ENCODE results near the gene TAF8.

TAF8 gene

GRCh38 chr6:42083530-42083929 lies 33.2 kb downstream of the TAF8 start:
- Histone ChIP-seq H3K27ac (no peak overlapping the region; the same call in 1 of the 2 replicates), H2AFZ (ENCODE audit: low read depth) (no peak overlapping the region), H3K9ac (no peak overlapping the region), H3K36me3 (ENCODE audit: insufficient read depth) (no peaks in the 10 kb centered on the region), H3K4me1 (ENCODE audit: low read depth, poor library complexity, severe bottlenecking) (peaks cover 19% of the 10 kb centered on the region), H3K27me3 (ENCODE audit: insufficient read depth, low read depth) (no peaks in the 10 kb centered on the region), H3K79me2 (ENCODE audit: insufficient read depth, low read depth) (no peaks in the 10 kb centered on the region), H3K4me2 (peak overlapping the region; percentile 13; the same call in 1 of the 2 replicates), H3K4me3 (IDR thresholded peaks at IDR 0.05; ENCODE audit: insufficient read depth, low read depth, low read length) (no peak overlapping the region), H4K20me1 (ENCODE audit: insufficient read depth) (no peaks in the 10 kb centered on the region)
- no peak for TF ChIP-seq CTCF (conservative IDR thresholded peaks at IDR 0.05; ENCODE audit: low read depth, low read length)

GRCh38 chr6:42084889-42085288 lies 34.6 kb downstream of the TAF8 start:
- H3K27ac ChIP-seq: no peak overlapping the region
- TF ChIP-seq CTCF (conservative IDR thresholded peaks at IDR 0.05; ENCODE audit: low read depth, low read length): no peak

GRCh38 chr6:42086046-42087035 lies 36.0 kb downstream of the TAF8 start:
- no peak overlapping the region for H3K4me2 ChIP-seq
- H3K36me3 ChIP-seq (ENCODE audit: insufficient read depth): no peaks in the 10 kb centered on the region
- no peaks in the 10 kb centered on the region for H4K20me1 ChIP-seq (ENCODE audit: insufficient read depth)
- H3K27me3 ChIP-seq (ENCODE audit: insufficient read depth, low read depth): no peaks in the 10 kb centered on the region
- H3K27ac ChIP-seq: no peak overlapping the region
- H3K79me2 ChIP-seq (ENCODE audit: insufficient read depth, low read depth): no peaks in the 10 kb centered on the region
- TF ChIP-seq CTCF (conservative IDR thresholded peaks at IDR 0.05; ENCODE audit: low read depth, low read length): no peak
- no peak overlapping the region for H3K4me3 ChIP-seq (IDR thresholded peaks at IDR 0.05; ENCODE audit: insufficient read depth, low read depth, low read length)
- H3K4me1 ChIP-seq (ENCODE audit: low read depth, poor library complexity, severe bottlenecking): peaks cover 19% of the 10 kb centered on the region
- H3K9ac ChIP-seq: no peak overlapping the region
- H2AFZ ChIP-seq (ENCODE audit: low read depth): no peak overlapping the region

More at GRCh38 chr6:42084889-42085288, 34.6 kb downstream of the TAF8 start:
- Histone ChIP-seq H2AFZ (ENCODE audit: low read depth) (no peak overlapping the region), H3K79me2 (ENCODE audit: insufficient read depth, low read depth) (no peaks in the 10 kb centered on the region), H4K20me1 (ENCODE audit: insufficient read depth) (no peaks in the 10 kb centered on the region), H3K4me2 (no peak overlapping the region), H3K36me3 (ENCODE audit: insufficient read depth) (no peaks in the 10 kb centered on the region), H3K4me3 (IDR thresholded peaks at IDR 0.05; ENCODE audit: insufficient read depth, low read depth, low read length) (no peak overlapping the region), H3K27me3 (ENCODE audit: insufficient read depth, low read depth) (no peaks in the 10 kb centered on the region), H3K4me1 (ENCODE audit: low read depth, poor library complexity, severe bottlenecking) (peaks cover 19% of the 10 kb centered on the region), H3K9ac (no peak overlapping the region)

- Histone ChIP-seq H3K27me3 (ENCODE audit: insufficient read depth, low read depth) (no peaks in the 10 kb centered on the region), H3K4me2 (no peak overlapping the region), H3K79me2 (ENCODE audit: insufficient read depth, low read depth) (no peaks in the 10 kb centered on the region), H2AFZ (ENCODE audit: low read depth) (no peak overlapping the region), H3K27ac (no peak overlapping the region), H3K4me3 (IDR thresholded peaks at IDR 0.05; ENCODE audit: insufficient read depth, low read depth, low read length) (no peak overlapping the region), H3K9ac (no peak overlapping the region), H4K20me1 (ENCODE audit: insufficient read depth) (no peaks in the 10 kb centered on the region), H3K36me3 (ENCODE audit: insufficient read depth) (no peaks in the 10 kb centered on the region), H3K4me1 (ENCODE audit: low read depth, poor library complexity, severe bottlenecking) (peaks cover 6% of the 10 kb centered on the region)
- TF ChIP-seq CTCF (conservative IDR thresholded peaks at IDR 0.05; ENCODE audit: low read depth, low read length): no peak
These were observed 37.8 kb downstream of the TAF8 start for GRCh38 chr6:42088101-42088591.
